ENCODE data around the gene SYNE2. TPM values are rescaled to one million over a fixed set of nuclear protein-coding genes. Genes with fewer than 3 reads are reported as not detected.

Gene SYNE2
- total and polyA plus RNA-seq, 2 of the 8 experiments (the other 6 are each of a cell fraction or from before 2014, with no cell fraction given), result 32.6 to 46.1 TPM

DNA sequence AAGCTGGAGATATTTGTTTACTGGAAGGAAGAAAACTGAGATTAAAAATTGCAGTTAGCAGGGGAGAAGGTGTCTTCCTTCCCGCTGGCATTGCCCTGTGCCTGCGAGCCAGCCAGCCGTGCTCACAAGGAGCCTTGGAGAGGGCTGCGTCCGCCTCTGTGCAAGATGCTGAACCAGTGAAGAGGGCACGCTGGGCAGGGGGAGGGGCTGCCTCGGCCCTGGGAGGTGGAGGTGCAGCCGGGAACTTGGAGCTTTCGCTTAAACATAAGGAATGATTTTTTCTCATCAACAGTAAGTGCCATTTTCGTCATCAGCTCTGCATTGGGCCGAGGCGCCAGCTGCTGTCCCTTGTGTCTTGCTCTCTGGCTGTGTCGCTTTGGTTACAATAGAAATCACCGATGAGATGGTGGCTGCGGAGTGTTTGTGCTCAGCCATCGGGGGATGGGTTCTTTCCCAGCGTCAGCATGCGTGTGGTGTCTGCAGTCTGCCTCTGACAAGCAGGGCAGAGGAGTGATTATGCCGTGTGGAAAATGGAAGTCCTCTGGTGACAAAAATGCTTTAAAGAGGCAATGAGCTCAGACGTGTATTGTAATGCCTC is 344.1 kb downstream of the SYNE2 start:
- H4K8ac ChIP-seq (ENCODE audit: extremely low read depth, insufficient read depth, low read length), result peak overlapping the region; percentile 39; the same call in 1 of the 2 replicates
- ChIA-PET POLR2A (ENCODE audit: partially characterized antibody) (interaction anchor here (2.8 kb wide), 1 partner anchor 10 kb away, joined by 13 read pairs; no protein-coding TSS in a partner anchor), CTCF (ENCODE audit: partially characterized antibody) (interaction anchor here (1.0 to 1.3 kb wide), 2 partner anchors 9 to 106 kb away, joined by 3 to 5 read pairs; no protein-coding TSS in a partner anchor)
- H4K91ac ChIP-seq (replicated peaks; ENCODE audit: insufficient read length, low read length), result no peak overlapping the region
- H2BK15ac ChIP-seq (ENCODE audit: low read length), result 0 out of 2 replicates have a peak overlapping the region, but pooled peaks have one; percentile 61
- FAIRE-seq (peak; percentile 78), DNase-seq (ENCODE audit: low read depth in 1 of 2, low spot score in 2 of 2) (peak in 1 of 2 experiments; percentile 78)
- no peaks in the 10 kb centered on the region; the same call in 1 of the 2 replicates for H3K79me1 ChIP-seq (ENCODE audit: low read depth, low read length)
- H4K5ac ChIP-seq (ENCODE audit: insufficient read length, low read depth, low read length), result peak overlapping the region; percentile 27
- H2BK20ac ChIP-seq (ENCODE audit: low read length), result no peak overlapping the region
- H2BK120ac ChIP-seq (replicated peaks; ENCODE audit: low read depth, low read length), result no peak overlapping the region
- H3K27ac ChIP-seq (ENCODE audit: low read depth, low read length), result no peak overlapping the region; the same call in 1 of the 2 replicates
- peak overlapping the region in 3 of 4 experiments; percentile 15 to 45 (median 32); a peak in 3 of 7 replicates for H3K9ac ChIP-seq (replicated peaks in 1 of 4; ENCODE audit: extremely low read depth in 1 of 4, low read depth in 3 of 4, low read length in 3 of 4)
- H3K9me3 ChIP-seq (ENCODE audit: insufficient read depth in 2 of 2, low read depth in 1 of 2, low read length in 1 of 2), result no peaks in the 10 kb centered on the region
- WGBS, 2 experiments (ENCODE audit: extremely low coverage in 1 of 2, insufficient coverage in 1 of 2, insufficient read length in 1 of 2, insufficient replicate concordance in 2 of 2, low coverage in 1 of 2, low lambda C conversion rate in 2 of 2, missing lambda C conversion rate in 1 of 2), result 28% methylated on average over 20 of the region's 20 CpGs; no CpG with 5 or more reads in 1 of the 2 experiments
- no peak overlapping the region for H2AK5ac ChIP-seq (ENCODE audit: low read depth, low read length)
- H3K79me2 ChIP-seq (ENCODE audit: control insufficient read depth in 1 of 2, insufficient read depth in 2 of 2, low read length in 2 of 2), result peaks cover 0 to 5% of the 10 kb centered on the region in 2 experiments; a peak in 1 of 4 replicates
- TF ChIP-seq POU5F1 (IDR thresholded peaks at IDR 0.05; ENCODE audit: low read depth, low read length) (no peak), RBBP5 (IDR thresholded peaks at IDR 0.05; ENCODE audit: borderline replicate concordance, low read depth, low read length) (peak; percentile 93; the same call in 1 of the 2 replicates), RAD21 (IDR thresholded peaks at IDR 0.05 in 1 of 2, conservative IDR thresholded peaks at IDR 0.05 in 1 of 2; ENCODE audit: low read depth in 2 of 2, low read length in 2 of 2) (no peak), SIN3A (conservative IDR thresholded peaks at IDR 0.05 in 1 of 2, IDR thresholded peaks at IDR 0.05 in 1 of 2; ENCODE audit: low read depth in 1 of 2, low read length in 2 of 2) (0 out of 4 replicates have a peak, but pooled peaks of 1 of the 2 experiments have one; percentile 59), ASH2L (IDR thresholded peaks at IDR 0.05; ENCODE audit: low read length) (peak; percentile 97), KDM1A (IDR thresholded peaks at IDR 0.05; ENCODE audit: borderline replicate concordance, low read length) (peak; percentile 57; the same call in 1 of the 2 replicates), CREB1 (IDR thresholded peaks at IDR 0.05) (0 out of 2 replicates have a peak, but pooled peaks have one; percentile 28), HDAC2 (IDR thresholded peaks at IDR 0.05; ENCODE audit: borderline replicate concordance in 1 of 2, low read depth in 2 of 2, low read length in 2 of 2) (0 out of 4 replicates have a peak, but pooled peaks of 1 of the 2 experiments have one; percentile 49), GTF2F1 (IDR thresholded peaks at IDR 0.05; ENCODE audit: borderline replicate concordance, low read depth, low read length) (no peak)
- TF ChIP-seq, protein P1, sequence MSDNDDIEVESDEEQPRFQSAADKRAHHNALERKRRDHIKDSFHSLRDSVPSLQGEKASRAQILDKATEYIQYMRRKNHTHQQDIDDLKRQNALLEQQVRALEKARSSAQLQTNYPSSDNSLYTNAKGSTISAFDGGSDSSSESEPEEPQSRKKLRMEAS (IDR thresholded peaks at IDR 0.05), result peak; percentile 50
- peak overlapping the region; percentile 26 to 59 (median 53); a peak in 7 of 8 replicates for H3K4me3 ChIP-seq (ENCODE audit: extremely low read depth in 1 of 4, insufficient read depth in 2 of 4, low read depth in 3 of 4, low read length in 4 of 4)
- H2BK5ac ChIP-seq (ENCODE audit: low read depth, low read length), result peak overlapping the region; percentile 16; the same call in 1 of the 2 replicates
- H4K20me1 ChIP-seq (replicated peaks in 1 of 2; ENCODE audit: control insufficient read depth in 1 of 2, insufficient read depth in 2 of 2, low read length in 2 of 2), result peaks cover 0 to 2% of the 10 kb centered on the region in 2 experiments
- H2AFZ ChIP-seq (ENCODE audit: low read length), result peak overlapping the region; percentile 63; the same call in 1 of the 2 replicates
- H3K14ac ChIP-seq (ENCODE audit: insufficient read length), result no peak overlapping the region
- H3K56ac ChIP-seq (replicated peaks; ENCODE audit: insufficient read length, low read depth, low read length), result no peak overlapping the region
- no peaks in the 10 kb centered on the region for H3K27me3 ChIP-seq (replicated peaks in 1 of 4; ENCODE audit: control insufficient read depth in 3 of 4, extremely low read depth in 1 of 4, insufficient read depth in 3 of 4, low read length in 3 of 4)
- H3K4ac ChIP-seq (replicated peaks; ENCODE audit: insufficient read length, low read depth, low read length), result no peak overlapping the region
- H3K4me1 ChIP-seq (replicated peaks in 1 of 4; ENCODE audit: control insufficient read depth in 3 of 4, insufficient read depth in 4 of 4, low read length in 3 of 4), result peaks cover 15 to 27% (median 20%) of the 10 kb centered on the region in 4 experiments
- peak overlapping the region; percentile 72 to 77 for H3K4me2 ChIP-seq (ENCODE audit: insufficient read depth in 1 of 2, low read depth in 2 of 2, low read length in 2 of 2)
- no peak overlapping the region for H3K23ac ChIP-seq (ENCODE audit: insufficient read length)
- H3K36me3 ChIP-seq (ENCODE audit: control insufficient read depth in 2 of 4, insufficient read depth in 4 of 4, low read length in 3 of 4), result no peaks in the 10 kb centered on the region
- peak overlapping the region; percentile 66 for H3K18ac ChIP-seq (ENCODE audit: extremely low read depth, low read length)
- H2BK12ac ChIP-seq (ENCODE audit: low read depth, low read length), result no peak overlapping the region; the same call in 1 of the 2 replicates
- no peaks in the 10 kb centered on the region for H3K23me2 ChIP-seq (ENCODE audit: low read depth, low read length)

Data from H1 (cell line).